ENCODE results near the gene RBMS2.

GRCh38 chr12:56518570-56518969 lies 3.0 kb upstream of the RBMS2 start:
- TF ChIP-seq POLR2A (IDR thresholded peaks at IDR 0.05) (no peak), EP300 (IDR thresholded peaks at IDR 0.05) (no peak)
- TF ChIP-seq, protein P1, sequence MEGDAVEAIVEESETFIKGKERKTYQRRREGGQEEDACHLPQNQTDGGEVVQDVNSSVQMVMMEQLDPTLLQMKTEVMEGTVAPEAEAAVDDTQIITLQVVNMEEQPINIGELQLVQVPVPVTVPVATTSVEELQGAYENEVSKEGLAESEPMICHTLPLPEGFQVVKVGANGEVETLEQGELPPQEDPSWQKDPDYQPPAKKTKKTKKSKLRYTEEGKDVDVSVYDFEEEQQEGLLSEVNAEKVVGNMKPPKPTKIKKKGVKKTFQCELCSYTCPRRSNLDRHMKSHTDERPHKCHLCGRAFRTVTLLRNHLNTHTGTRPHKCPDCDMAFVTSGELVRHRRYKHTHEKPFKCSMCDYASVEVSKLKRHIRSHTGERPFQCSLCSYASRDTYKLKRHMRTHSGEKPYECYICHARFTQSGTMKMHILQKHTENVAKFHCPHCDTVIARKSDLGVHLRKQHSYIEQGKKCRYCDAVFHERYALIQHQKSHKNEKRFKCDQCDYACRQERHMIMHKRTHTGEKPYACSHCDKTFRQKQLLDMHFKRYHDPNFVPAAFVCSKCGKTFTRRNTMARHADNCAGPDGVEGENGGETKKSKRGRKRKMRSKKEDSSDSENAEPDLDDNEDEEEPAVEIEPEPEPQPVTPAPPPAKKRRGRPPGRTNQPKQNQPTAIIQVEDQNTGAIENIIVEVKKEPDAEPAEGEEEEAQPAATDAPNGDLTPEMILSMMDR (IDR thresholded peaks at IDR 0.05), result no peak
